CD14-positive monocyte (primary cell): ENCODE measurements around the gene ISG20. TPM values are rescaled to one million over a fixed set of nuclear protein-coding genes. Genes with fewer than 3 reads are reported as not detected.

Experiments
- DNase-seq, 3 donors: peaks; one replicate each; pipeline ENCODE4 v3.0.0-alpha.2; 2011 to 2022
- H2AFZ ChIP-seq: 2 replicates; pipeline ENCODE4 v1.6.0; 2012; ENCODE audit warnings: mild to moderate bottlenecking, low read depth, low read length, inconsistent platforms; ENCODE audit not compliant: insufficient read depth, poor library complexity, severe bottlenecking
- H3K27ac ChIP-seq, 2 donors: 1 replicate in 1 of 2; 2 replicates in 1 of 2; pipeline ENCODE4 v1.5.1; 2012 to 2013; ENCODE audit warnings: low read length in 2 of 2, control low read depth in 1 of 2, inconsistent platforms in 1 of 2, low read depth in 1 of 2, mild to moderate bottlenecking in 1 of 2
- H3K27me3 ChIP-seq, 2 donors: one replicate each; pipeline versions ENCODE4 v1.6.0 to v1.6.1; 2011 to 2013; ENCODE audit warnings: low read length in 2 of 2; ENCODE audit not compliant: control insufficient read depth in 2 of 2, insufficient read depth in 2 of 2
- H3K36me3 ChIP-seq, 2 donors: replicated peaks in 1 of 2; 1 replicate in 1 of 2; 2 replicates in 1 of 2; pipeline versions ENCODE4 v1.5.1 to v1.6.1; 2012 to 2013; ENCODE audit warnings: low read length in 2 of 2, control low read depth in 1 of 2, inconsistent platforms in 1 of 2, mild to moderate bottlenecking in 1 of 2; ENCODE audit not compliant: insufficient read depth in 2 of 2, control insufficient read depth in 1 of 2
- H3K4me1 ChIP-seq, 2 donors: 1 replicate in 1 of 2; 2 replicates in 1 of 2; pipeline versions ENCODE4 v1.5.1 to v1.6.1; 2012 to 2013; ENCODE audit warnings: low read length in 2 of 2, control low read depth in 1 of 2, inconsistent platforms in 1 of 2, mild to moderate bottlenecking in 1 of 2, moderate library complexity in 1 of 2; ENCODE audit not compliant: insufficient read depth in 2 of 2, control insufficient read depth in 1 of 2
- H3K4me2 ChIP-seq: replicated peaks from 2 replicates; pipeline ENCODE3; 2012; ENCODE audit warnings: low read length, moderate library complexity, mild to moderate bottlenecking; ENCODE audit not compliant: poor library complexity, severe bottlenecking; ENCODE audit errors: extremely low read depth
- H3K4me3 ChIP-seq, 3 experiments: fragments of 200-600 bp in 1 of 3; sonication (generic) in 1 of 3; replicated peaks in 1 of 3; 1 replicate in 2 of 3; 2 replicates in 1 of 3; pipeline ENCODE4 v1.5.1; 2011 to 2013; ENCODE audit warnings: low read length in 3 of 3, mild to moderate bottlenecking in 3 of 3, control low read depth in 2 of 3, low read depth in 2 of 3, inconsistent platforms in 1 of 3, moderate library complexity in 1 of 3
- H3K79me2 ChIP-seq: 2 replicates; pipeline ENCODE4 v1.6.0; 2012; ENCODE audit warnings: mild to moderate bottlenecking, control low read depth, inconsistent platforms, low read length, moderate library complexity; ENCODE audit not compliant: insufficient read depth
- H3K9ac ChIP-seq: 2 replicates; pipeline ENCODE4 v1.6.0; 2017; ENCODE audit warnings: low read length, mild to moderate bottlenecking; ENCODE audit not compliant: insufficient read depth, poor library complexity, severe bottlenecking
- H3K9me3 ChIP-seq, 2 donors: replicated peaks in 1 of 2; 1 replicate in 1 of 2; 2 replicates in 1 of 2; pipeline versions ENCODE4 v1.5.1 to v1.6.1; 2012 to 2013; ENCODE audit warnings: low read length in 2 of 2, control low read depth in 1 of 2; ENCODE audit not compliant: control insufficient read depth in 1 of 2, insufficient read depth in 1 of 2
- H4K20me1 ChIP-seq: 2 replicates; pipeline ENCODE4 v1.6.0; 2012; ENCODE audit warnings: mild to moderate bottlenecking, low read length, control low read depth, moderate library complexity; ENCODE audit not compliant: insufficient read depth
- H3K27ac Mint-ChIP-seq, 7 donors: one replicate each; pipeline ENCODE4 v1.8.0; 2020; ENCODE audit warnings: mild to moderate bottlenecking in 7 of 7, mixed read lengths in 7 of 7, moderate library complexity in 6 of 7, inconsistent platforms in 2 of 7
- H3K27me3 Mint-ChIP-seq, 3 donors: one replicate each; pipeline ENCODE4 v1.8.0; 2021 to 2022; ENCODE audit warnings: low read depth in 3 of 3, mild to moderate bottlenecking in 3 of 3, mixed read lengths in 3 of 3, moderate library complexity in 3 of 3, inconsistent platforms in 1 of 3
- H3K36me3 Mint-ChIP-seq, 2 donors: one replicate each; pipeline ENCODE4 v1.8.0; 2020; ENCODE audit warnings: mixed read lengths in 2 of 2, inconsistent platforms in 1 of 2, mild to moderate bottlenecking in 1 of 2
- H3K4me1 Mint-ChIP-seq: one replicate; pipeline ENCODE4 v1.8.0; 2020; ENCODE audit warnings: mild to moderate bottlenecking, mixed read lengths
- H3K4me3 Mint-ChIP-seq, 2 donors: one replicate each; pipeline ENCODE4 v1.8.0; 2020; ENCODE audit warnings: mild to moderate bottlenecking in 2 of 2, mixed read lengths in 2 of 2, moderate library complexity in 1 of 2
- H3K9me3 Mint-ChIP-seq, 7 donors: one replicate each; pipeline ENCODE4 v1.8.0; 2020 to 2022; ENCODE audit warnings: mixed read lengths in 7 of 7, mild to moderate bottlenecking in 6 of 7, moderate library complexity in 6 of 7, inconsistent platforms in 2 of 7
- CTCF ChIP-seq: fragments of 200-600 bp; IDR thresholded peaks from one replicate; pipeline ENCODE4 v1.8.0; 2022; ENCODE audit warnings: antibody characterized with exemption, mild to moderate bottlenecking
- WGBS: methylation state at CpG from one replicate; pipeline ENCODE4 v1.1.5; 2013; ENCODE audit warnings: missing lambda C conversion rate; ENCODE audit not compliant: insufficient coverage; 5-methylcytosine and 5-hydroxymethylcytosine counted together
- intact Hi-C, 2 donors: fragments of 100-400 bp; cut with micrococcal nuclease; formaldehyde crosslinking; loops; one replicate each; pipeline versions ENCODE4 v1.15.0 to v1.15.1; 2023
- polyA plus RNA-seq, 3 donors: library from polyadenylated mRNA; depleted of rRNA in 1 of 3; unstranded in 2 of 3; stranded (reverse) in 1 of 3; fragments of 300-500 nt in 2 of 3; fragments of >200 nt in 1 of 3; fragmentation: Illumina TruSeq in 2 of 3; gene quantifications; 1 replicate in 2 of 3; 2 replicates in 1 of 3; pipeline ENCODE4 v1.2.3, GENCODE V29; 2012 to 2021

Gene ISG20
- polyA plus RNA-seq, 3 donors = 15.6 to 29.3 (median 25.1) TPM

- Histone ChIP-seq H3K4me1 (no peaks in the 10 kb centered on the region), H3K79me2 (no peaks in the 10 kb centered on the region), H2AFZ (no peak overlapping the region), H3K27ac (no peak overlapping the region), H4K20me1 (no peaks in the 10 kb centered on the region), H3K27me3 (peaks cover 2 to 3% of the 10 kb centered on the region in 2 donors), H3K4me3 (no peak overlapping the region), H3K9ac (no peak overlapping the region), H3K9me3 (no peaks in the 10 kb centered on the region), H3K4me2 (no peak overlapping the region), H3K36me3 (no peaks in the 10 kb centered on the region)
- intact Hi-C loops = no loop called here
- no peaks in the 10 kb centered on the region for H3K4me1 Mint-ChIP-seq
- no peaks in the 10 kb centered on the region for H3K36me3 Mint-ChIP-seq
- TF ChIP-seq CTCF = no peak
- no peaks in the 10 kb centered on the region for H3K9me3 Mint-ChIP-seq
- no peak overlapping the region for H3K4me3 Mint-ChIP-seq
- no peak overlapping the region for H3K27ac Mint-ChIP-seq
- no peak for DNase-seq
- peaks cover 0 to 14% (median 1%) of the 10 kb centered on the region in 3 donors for H3K27me3 Mint-ChIP-seq
These were observed 47.4 kb upstream of the ISG20 start for GRCh38 chr15:88591384-88591783.

- DNase-seq = no peak
- Histone ChIP-seq H3K27ac (no peak overlapping the region), H3K36me3 (no peaks in the 10 kb centered on the region), H3K4me1 (no peaks in the 10 kb centered on the region), H3K4me2 (no peak overlapping the region), H4K20me1 (no peaks in the 10 kb centered on the region), H2AFZ (no peak overlapping the region), H3K4me3 (no peak overlapping the region), H3K9me3 (peaks cover 0 to 25% of the 10 kb centered on the region in 2 donors), H3K79me2 (no peaks in the 10 kb centered on the region), H3K9ac (no peak overlapping the region), H3K27me3 (peaks cover 46 to 60% of the 10 kb centered on the region in 2 donors)
- 17% methylated on average over 14 of the region's 14 CpGs for WGBS
- H3K4me3 Mint-ChIP-seq = peak overlapping the region in 1 of 2 donors; percentile 84
- H3K9me3 Mint-ChIP-seq = peaks cover 0 to 22% (median 11%) of the 10 kb centered on the region in 7 donors
- intact Hi-C loops = no loop called here
- peaks cover 5% of the 10 kb centered on the region for H3K4me1 Mint-ChIP-seq
- H3K27ac Mint-ChIP-seq = no peak overlapping the region
- peaks cover 0 to 3% of the 10 kb centered on the region in 2 donors for H3K36me3 Mint-ChIP-seq
- peaks cover 49 to 70% (median 49%) of the 10 kb centered on the region in 3 donors for H3K27me3 Mint-ChIP-seq
- no peak for TF ChIP-seq CTCF
These were observed 34.9 kb upstream of the ISG20 start for GRCh38 chr15:88603885-88604284.
